Nephron progenitor cell (in vitro differentiated cells): ENCODE results near the gene GMPPA.

Experiments used
- DNase-seq: peaks from one replicate; pipeline ENCODE4 v3.0.0; 2021
- H3K27ac Mint-ChIP-seq: 2 replicates; pipeline ENCODE4 v1.8.0; 2021; ENCODE audit warnings: mild to moderate bottlenecking, moderate library complexity, mixed read lengths
- H3K27me3 Mint-ChIP-seq: 2 replicates; pipeline ENCODE4 v1.8.0; 2021; ENCODE audit warnings: mild to moderate bottlenecking, low read depth, mixed read lengths; ENCODE audit not compliant: poor library complexity
- H3K36me3 Mint-ChIP-seq: 2 replicates; pipeline ENCODE4 v1.8.0; 2021; ENCODE audit warnings: low read depth, mixed read lengths
- H3K4me1 Mint-ChIP-seq: 2 replicates; pipeline ENCODE4 v1.8.0; 2021; ENCODE audit warnings: mixed read lengths
- H3K4me3 Mint-ChIP-seq: 2 replicates; pipeline ENCODE4 v1.8.0; 2021; ENCODE audit warnings: mild to moderate bottlenecking, moderate library complexity, mixed read lengths
- H3K9me3 Mint-ChIP-seq: 2 replicates; pipeline ENCODE4 v1.8.0; 2021; ENCODE audit warnings: mild to moderate bottlenecking, moderate library complexity, mixed read lengths
- CTCF ChIP-seq: fragments of 200-600 bp; sonication (generic); IDR thresholded peaks from 2 replicates; pipeline ENCODE4 v1.5.0; 2021; ENCODE audit warnings: antibody characterized with exemption

Gene GMPPA

GRCh38 chr2:219466816-219467735 is 31.6 kb upstream of the GMPPA start:
- H3K27me3 Mint-ChIP-seq, result no peaks in the 10 kb centered on the region
- no peak for TF ChIP-seq CTCF
- H3K4me3 Mint-ChIP-seq, result no peak overlapping the region
- H3K9me3 Mint-ChIP-seq, result no peaks in the 10 kb centered on the region
- peak overlapping the region; percentile 66 for H3K27ac Mint-ChIP-seq
- H3K4me1 Mint-ChIP-seq, result peaks cover 26% of the 10 kb centered on the region
- no peak for DNase-seq
- peaks cover 6% of the 10 kb centered on the region for H3K36me3 Mint-ChIP-seq

GRCh38 chr2:219467736-219468075 is 31.0 kb upstream of the GMPPA start:
- H3K27ac Mint-ChIP-seq, result no peak overlapping the region
- TF ChIP-seq CTCF, result no peak
- H3K36me3 Mint-ChIP-seq, result peaks cover 2% of the 10 kb centered on the region
- no peak overlapping the region for H3K4me3 Mint-ChIP-seq
- H3K27me3 Mint-ChIP-seq, result no peaks in the 10 kb centered on the region
- no peak for DNase-seq
- H3K9me3 Mint-ChIP-seq, result no peaks in the 10 kb centered on the region
- H3K4me1 Mint-ChIP-seq, result peaks cover 26% of the 10 kb centered on the region

GRCh38 chr2:219468410-219469185 is 30.1 kb upstream of the GMPPA start:
- Mint-ChIP-seq H3K4me3 (no peak overlapping the region), H3K27ac (no peak overlapping the region), H3K9me3 (no peaks in the 10 kb centered on the region), H3K36me3 (no peaks in the 10 kb centered on the region), H3K4me1 (peaks cover 26% of the 10 kb centered on the region), H3K27me3 (no peaks in the 10 kb centered on the region)
- TF ChIP-seq CTCF, result no peak
- DNase-seq, result no peak

- no peaks in the 10 kb centered on the region for H3K27me3 Mint-ChIP-seq
- no peaks in the 10 kb centered on the region for H3K36me3 Mint-ChIP-seq
- H3K4me1 Mint-ChIP-seq, result peaks cover 26% of the 10 kb centered on the region
- no peak for DNase-seq
- H3K9me3 Mint-ChIP-seq, result no peaks in the 10 kb centered on the region
- TF ChIP-seq CTCF, result no peak
- no peak overlapping the region for H3K27ac Mint-ChIP-seq
- H3K4me3 Mint-ChIP-seq, result no peak overlapping the region
Measured at GRCh38 chr2:219469186-219469724, 29.4 kb upstream of the GMPPA start.

- Mint-ChIP-seq H3K36me3 (no peaks in the 10 kb centered on the region), H3K4me3 (no peak overlapping the region), H3K27ac (no peak overlapping the region), H3K4me1 (peaks cover 26% of the 10 kb centered on the region), H3K9me3 (no peaks in the 10 kb centered on the region), H3K27me3 (no peaks in the 10 kb centered on the region)
- DNase-seq, result no peak
- no peak for TF ChIP-seq CTCF
Measured at GRCh38 chr2:219470429-219470828, 28.3 kb upstream of the GMPPA start.
